Renal cortex interstitium (tissue), 11 donors: Measurements from ENCODE around the gene YBEY. TPM values are rescaled to one million over a fixed set of nuclear protein-coding genes. Genes with fewer than 3 reads are reported as not detected.

ENCODE experiments used
- DNase-seq, 11 donors: peaks; one replicate each; pipeline ENCODE4 v3.0.0-alpha.2; 2013; ENCODE audit warnings: low read depth in 9 of 11, low spot score in 4 of 11; ENCODE audit errors: extremely low read depth in 1 of 11
- polyA plus RNA-seq, 3 donors: library from polyadenylated mRNA; unstranded; fragments of 120-200 nt; gene quantifications; one replicate each; pipeline ENCODE4 v1.2.1, GENCODE V29; 2013; ENCODE audit not compliant: insufficient read length in 3 of 3

The YBEY gene
- polyA plus RNA-seq, 3 donors: 19.3 to 25.4 (median 24.0) TPM

- no peak for DNase-seq
Measured at GRCh38 chr21:46347203-46347550, 61.0 kb downstream of the YBEY start.

Other genes starting within 250 kb of the YBEY start
- 100 to 1,000 TPM; 157 to 284 (median 250) TPM for gene COL6A2, start 188.2 kb upstream of the YBEY start, polyA plus RNA-seq
- 10 to 100 TPM; 25.4 to 49.8 (median 39.2) TPM for gene FTCD, start 130.8 kb upstream of the YBEY start, polyA plus RNA-seq
- 10 to 100 TPM; 11.4 to 17.1 (median 15.6) TPM for gene SPATC1L, start 101.9 kb upstream of the YBEY start, polyA plus RNA-seq
- gene LSS, start 57.6 kb upstream of the YBEY start, polyA plus RNA-seq: 10 to 100 TPM; 30.3 to 41.8 (median 34.3) TPM
- gene MCM3AP, start 731 bp upstream of the YBEY start, polyA plus RNA-seq: 10 to 100 TPM; 85.2 to 99.7 (median 88.7) TPM
- gene C21orf58, start 37.5 kb downstream of the YBEY start, polyA plus RNA-seq: 10 to 100 TPM; 11.8 to 21.1 (median 14.9) TPM
- gene PCNT, start 37.8 kb downstream of the YBEY start, polyA plus RNA-seq: 10 to 100 TPM; 35.1 to 40.1 (median 35.7) TPM
- 10 to 100 TPM; 29.4 to 52.3 (median 33.3) TPM for gene DIP2A, start 172.5 kb downstream of the YBEY start, polyA plus RNA-seq